Ishikawa (cell line): ENCODE measurements around the gene PLCH1.

ENCODE experiments used
- CEBPB ChIP-seq: IDR thresholded peaks from 2 replicates; pipeline ENCODE4 v1.6.1; 2012
- EP300 ChIP-seq: IDR thresholded peaks from 2 replicates; pipeline ENCODE4 v1.6.1; 2012; ENCODE audit warnings: borderline replicate concordance
- NFIC ChIP-seq: IDR thresholded peaks from 2 replicates; pipeline ENCODE4 v1.6.1; 2012

GRCh38 chr3:155658006-155658405 is 86.9 kb downstream of the PLCH1 start:
- TF ChIP-seq EP300 (no peak), NFIC (no peak), CEBPB (no peak)
